ENCODE measurements around the gene OR5C1.

Gene OR5C1

GRCh38 chr9:122781671-122782070 is 7.1 kb upstream of the OR5C1 start:
- no peaks in the 10 kb centered on the region for H4K20me1 ChIP-seq (ENCODE audit: insufficient read depth)
- H3K4me2 ChIP-seq, result no peak overlapping the region
- no peaks in the 10 kb centered on the region for H3K79me2 ChIP-seq (ENCODE audit: insufficient read depth, low read depth)
- no peak overlapping the region for H3K27ac ChIP-seq
- no peaks in the 10 kb centered on the region for H3K4me1 ChIP-seq (ENCODE audit: low read depth, poor library complexity, severe bottlenecking)
- H3K9ac ChIP-seq, result no peak overlapping the region
- no peak for TF ChIP-seq CTCF (conservative IDR thresholded peaks at IDR 0.05; ENCODE audit: low read depth, low read length)
- H3K4me3 ChIP-seq (IDR thresholded peaks at IDR 0.05; ENCODE audit: insufficient read depth, low read depth, low read length), result no peak overlapping the region
- no peaks in the 10 kb centered on the region for H3K36me3 ChIP-seq (ENCODE audit: insufficient read depth)
- no peak overlapping the region for H2AFZ ChIP-seq (ENCODE audit: low read depth)
- no peaks in the 10 kb centered on the region for H3K27me3 ChIP-seq (ENCODE audit: insufficient read depth, low read depth)

GRCh38 chr9:122785269-122785668 is 3.5 kb upstream of the OR5C1 start:
- no peak overlapping the region for H3K27ac ChIP-seq
- H3K4me3 ChIP-seq (IDR thresholded peaks at IDR 0.05; ENCODE audit: insufficient read depth, low read depth, low read length), result no peak overlapping the region
- no peaks in the 10 kb centered on the region for H4K20me1 ChIP-seq (ENCODE audit: insufficient read depth)
- H3K9ac ChIP-seq, result no peak overlapping the region
- H3K79me2 ChIP-seq (ENCODE audit: insufficient read depth, low read depth), result no peaks in the 10 kb centered on the region
- H3K4me1 ChIP-seq (ENCODE audit: low read depth, poor library complexity, severe bottlenecking), result no peaks in the 10 kb centered on the region
- TF ChIP-seq CTCF (conservative IDR thresholded peaks at IDR 0.05; ENCODE audit: low read depth, low read length), result no peak
- no peak overlapping the region for H3K4me2 ChIP-seq
- no peak overlapping the region for H2AFZ ChIP-seq (ENCODE audit: low read depth)
- no peaks in the 10 kb centered on the region for H3K27me3 ChIP-seq (ENCODE audit: insufficient read depth, low read depth)
- no peaks in the 10 kb centered on the region for H3K36me3 ChIP-seq (ENCODE audit: insufficient read depth)

- no peaks in the 10 kb centered on the region for H3K36me3 ChIP-seq (ENCODE audit: insufficient read depth)
- TF ChIP-seq CTCF (conservative IDR thresholded peaks at IDR 0.05; ENCODE audit: low read depth, low read length), result no peak
- no peak overlapping the region for H2AFZ ChIP-seq (ENCODE audit: low read depth)
- H3K4me1 ChIP-seq (ENCODE audit: low read depth, poor library complexity, severe bottlenecking), result no peaks in the 10 kb centered on the region
- no peaks in the 10 kb centered on the region for H3K27me3 ChIP-seq (ENCODE audit: insufficient read depth, low read depth)
- H3K27ac ChIP-seq, result no peak overlapping the region
- H4K20me1 ChIP-seq (ENCODE audit: insufficient read depth), result no peaks in the 10 kb centered on the region
- no peaks in the 10 kb centered on the region for H3K79me2 ChIP-seq (ENCODE audit: insufficient read depth, low read depth)
- no peak overlapping the region for H3K4me3 ChIP-seq (IDR thresholded peaks at IDR 0.05; ENCODE audit: insufficient read depth, low read depth, low read length)
- H3K4me2 ChIP-seq, result no peak overlapping the region
- H3K9ac ChIP-seq, result no peak overlapping the region
Observed at GRCh38 chr9:122786338-122786737, 2.4 kb upstream of the OR5C1 start.

- no peaks in the 10 kb centered on the region for H3K27me3 ChIP-seq (ENCODE audit: insufficient read depth, low read depth)
- no peak overlapping the region for H3K9ac ChIP-seq
- H3K27ac ChIP-seq, result no peak overlapping the region
- H3K4me3 ChIP-seq (IDR thresholded peaks at IDR 0.05; ENCODE audit: insufficient read depth, low read depth, low read length), result no peak overlapping the region
- H4K20me1 ChIP-seq (ENCODE audit: insufficient read depth), result no peaks in the 10 kb centered on the region
- H2AFZ ChIP-seq (ENCODE audit: low read depth), result no peak overlapping the region
- no peak overlapping the region for H3K4me2 ChIP-seq
- H3K4me1 ChIP-seq (ENCODE audit: low read depth, poor library complexity, severe bottlenecking), result peaks cover 8% of the 10 kb centered on the region
- H3K36me3 ChIP-seq (ENCODE audit: insufficient read depth), result no peaks in the 10 kb centered on the region
- H3K79me2 ChIP-seq (ENCODE audit: insufficient read depth, low read depth), result no peaks in the 10 kb centered on the region
- TF ChIP-seq CTCF (conservative IDR thresholded peaks at IDR 0.05; ENCODE audit: low read depth, low read length), result no peak
Observed at GRCh38 chr9:122789256-122790046, 718 bp downstream of the OR5C1 start.
